Measurements from ENCODE around the gene HMGN5.

The HMGN5 gene

DNA sequence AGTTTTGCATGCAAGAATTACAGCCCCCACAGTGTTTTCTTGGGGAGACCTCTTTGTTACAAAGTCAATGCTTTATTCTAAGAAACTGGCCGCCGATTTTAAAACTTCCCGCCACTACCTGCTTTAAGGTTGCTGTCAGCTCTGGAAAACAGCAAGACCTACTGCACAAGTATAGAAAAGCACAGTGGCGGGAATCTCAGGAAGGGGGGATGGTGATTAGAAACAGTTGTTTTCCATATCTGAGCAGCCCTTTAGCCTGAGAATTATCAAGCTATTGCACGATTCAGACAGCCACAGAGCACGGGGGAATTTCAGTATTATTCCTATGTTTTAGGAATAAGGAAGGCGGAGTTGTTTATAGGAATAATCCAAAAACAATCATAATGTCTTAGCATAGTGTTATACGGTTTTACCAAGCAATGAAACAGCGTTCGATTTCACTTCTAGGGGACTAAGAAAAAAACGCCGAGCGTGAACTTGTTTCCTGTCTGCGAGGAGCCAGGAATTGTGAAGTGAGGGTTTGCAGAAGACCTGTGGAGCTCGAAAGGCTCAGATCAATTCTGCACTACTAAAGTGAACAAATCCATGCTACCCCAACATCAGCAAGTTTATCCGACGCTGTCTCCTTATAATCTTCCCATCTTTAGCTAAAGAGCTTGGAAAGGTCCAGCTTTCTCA lies 81.3 kb downstream of the HMGN5 start:
- no peak for DNase-seq (ENCODE audit: low read depth, low spot score)

DNA sequence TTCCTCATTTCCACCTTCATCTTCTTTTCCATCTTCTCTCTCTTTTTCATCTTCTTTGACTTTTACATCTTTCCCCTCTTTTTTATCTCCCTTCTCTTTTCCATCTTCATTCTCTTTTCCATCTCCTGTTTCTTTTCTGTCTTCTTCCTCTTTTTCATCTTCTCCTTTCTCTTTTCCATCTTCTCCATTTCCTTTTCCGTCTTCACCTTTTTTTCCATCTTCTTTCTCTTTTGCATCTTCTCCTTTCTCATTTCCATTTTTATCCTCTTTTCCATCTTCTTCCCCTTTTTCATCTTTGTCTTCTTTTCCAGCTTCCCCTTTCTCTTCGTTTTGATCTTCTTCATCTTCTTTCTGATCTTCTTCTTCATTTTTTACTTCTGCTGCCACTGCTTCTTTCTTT lies 87.0 kb downstream of the HMGN5 start:
- no peak for DNase-seq (ENCODE audit: low read depth, low spot score)

DNA sequence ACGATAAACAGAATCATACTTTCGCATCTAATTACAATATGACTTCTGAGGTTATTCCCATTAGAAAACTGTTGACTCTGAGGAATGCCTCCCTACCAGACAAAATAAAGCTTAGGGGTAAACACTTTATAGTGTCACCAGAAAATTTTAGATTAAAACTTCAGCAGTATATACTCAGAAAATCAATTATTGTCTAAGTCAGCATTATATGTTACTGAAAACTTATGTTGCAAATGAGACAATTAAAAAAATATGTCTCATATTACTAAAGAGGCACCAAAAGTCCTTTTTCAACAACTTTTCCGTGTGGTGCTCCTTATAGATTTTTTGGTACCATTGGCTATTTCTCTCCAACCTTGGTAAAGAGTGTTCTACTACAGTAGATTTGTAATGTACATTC lies 91.4 kb downstream of the HMGN5 start:
- DNase-seq (ENCODE audit: low read depth, low spot score): no peak

DNA sequence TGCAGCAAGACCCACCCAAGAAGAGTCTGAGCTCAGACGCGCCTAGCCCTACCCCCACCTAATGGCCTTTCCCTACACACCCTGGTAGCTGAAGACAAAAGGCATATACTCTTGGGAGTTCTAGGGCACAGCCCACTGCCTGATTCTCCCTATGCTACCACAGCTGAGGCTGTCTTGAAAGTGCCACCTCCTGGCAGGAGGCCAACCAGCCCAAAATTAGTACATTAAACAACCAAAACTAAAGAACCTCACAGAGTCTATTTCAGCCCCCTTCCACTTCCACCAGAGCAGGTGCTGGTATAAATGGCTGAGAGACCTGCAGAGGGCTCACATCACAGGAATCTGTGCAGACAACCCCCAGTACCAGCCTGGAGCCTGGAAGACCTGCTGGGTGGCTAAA lies 119.1 kb downstream of the HMGN5 start:
- no peak for DNase-seq (ENCODE audit: low read depth, low spot score)

Measured in smooth muscle cell of the brain vasculature (primary cell).